NCI-H748 treated with DMSO at 0.1 percent for 48 hours (cell line): Measurements from ENCODE around the gene OPCML.

ENCODE experiments used
- DNase-seq: peaks from one replicate; lab custom pipeline; 2025; lab: John Stamatoyannopoulos, UW

Gene OPCML

DNA sequence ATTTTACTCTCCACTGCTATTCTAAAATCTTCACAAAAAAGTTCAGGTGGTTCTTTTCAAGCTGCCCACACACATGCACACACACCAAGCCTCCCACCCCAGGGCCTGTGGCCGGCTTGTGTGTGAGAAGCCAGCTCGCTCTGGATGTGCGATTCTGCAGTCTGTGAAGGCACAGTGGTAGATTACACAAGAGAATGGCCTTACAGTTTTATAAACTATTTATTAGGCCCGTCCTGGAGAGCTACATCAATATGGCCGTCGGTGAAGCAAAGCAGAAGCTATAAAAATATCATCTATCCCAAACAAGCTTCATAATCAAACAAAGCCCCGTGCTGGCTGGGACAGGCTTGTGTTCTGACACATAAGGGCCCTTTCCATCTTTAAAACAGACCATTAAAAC is 240.5 kb downstream of the OPCML start:
- no peak for DNase-seq

DNA sequence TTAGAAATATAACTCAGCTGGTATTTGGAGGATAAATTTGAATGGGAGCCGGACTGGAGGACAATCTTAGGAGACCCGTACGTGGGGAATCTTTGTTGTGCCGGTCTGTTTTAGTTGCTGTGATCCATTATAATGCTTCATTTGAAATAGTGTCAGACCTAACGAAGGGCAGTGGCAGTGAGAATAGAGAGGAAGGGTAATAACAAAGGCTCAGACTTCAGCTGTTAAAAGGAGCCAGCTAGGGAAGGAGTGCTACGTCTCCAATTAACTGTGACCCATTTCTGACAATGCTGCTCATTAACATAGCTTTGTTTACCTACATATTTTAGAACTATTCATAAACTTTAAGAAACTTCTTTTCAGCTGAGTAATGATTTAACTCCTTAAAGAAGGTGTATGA is 246.9 kb downstream of the OPCML start:
- no peak for DNase-seq

DNA sequence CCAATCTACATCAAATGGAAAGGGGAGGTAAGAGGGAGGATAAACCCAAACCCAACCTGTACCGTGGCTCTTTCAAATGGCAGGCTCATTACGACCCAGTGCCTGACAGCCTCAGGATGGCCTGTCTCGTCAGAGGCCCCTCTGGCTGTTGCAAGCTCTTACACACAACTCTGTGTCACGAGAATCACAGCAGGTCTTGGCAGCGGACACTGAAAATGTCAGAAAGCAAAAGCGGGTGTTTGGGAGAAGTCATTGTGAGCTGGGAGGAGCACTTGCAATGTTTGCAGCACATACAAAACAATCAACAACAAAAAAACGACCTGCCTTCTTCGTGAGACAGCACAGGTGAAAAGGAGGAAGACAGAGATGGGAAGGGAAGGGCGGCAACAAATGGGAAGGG is 248.1 kb downstream of the OPCML start:
- DNase-seq: no peak

DNA sequence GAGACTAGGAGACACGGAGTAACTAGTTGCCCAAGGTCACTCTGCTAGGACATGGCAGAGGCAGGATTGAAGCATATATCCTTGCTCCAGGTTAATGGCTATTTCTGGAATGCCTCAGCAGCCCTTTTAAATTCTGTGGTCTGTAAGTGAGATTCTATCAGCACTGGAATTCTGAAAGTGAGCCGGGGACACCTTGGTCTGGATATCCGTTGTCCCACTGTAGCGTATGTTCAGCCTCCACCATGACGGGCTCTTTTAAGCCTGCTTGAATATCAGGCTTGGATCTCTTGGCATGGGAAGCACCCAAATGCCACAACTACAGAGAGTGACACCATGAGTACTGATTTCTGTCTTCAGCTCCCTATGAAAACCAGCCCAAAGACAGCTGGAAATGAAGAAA is 254.4 kb downstream of the OPCML start:
- no peak for DNase-seq

DNA sequence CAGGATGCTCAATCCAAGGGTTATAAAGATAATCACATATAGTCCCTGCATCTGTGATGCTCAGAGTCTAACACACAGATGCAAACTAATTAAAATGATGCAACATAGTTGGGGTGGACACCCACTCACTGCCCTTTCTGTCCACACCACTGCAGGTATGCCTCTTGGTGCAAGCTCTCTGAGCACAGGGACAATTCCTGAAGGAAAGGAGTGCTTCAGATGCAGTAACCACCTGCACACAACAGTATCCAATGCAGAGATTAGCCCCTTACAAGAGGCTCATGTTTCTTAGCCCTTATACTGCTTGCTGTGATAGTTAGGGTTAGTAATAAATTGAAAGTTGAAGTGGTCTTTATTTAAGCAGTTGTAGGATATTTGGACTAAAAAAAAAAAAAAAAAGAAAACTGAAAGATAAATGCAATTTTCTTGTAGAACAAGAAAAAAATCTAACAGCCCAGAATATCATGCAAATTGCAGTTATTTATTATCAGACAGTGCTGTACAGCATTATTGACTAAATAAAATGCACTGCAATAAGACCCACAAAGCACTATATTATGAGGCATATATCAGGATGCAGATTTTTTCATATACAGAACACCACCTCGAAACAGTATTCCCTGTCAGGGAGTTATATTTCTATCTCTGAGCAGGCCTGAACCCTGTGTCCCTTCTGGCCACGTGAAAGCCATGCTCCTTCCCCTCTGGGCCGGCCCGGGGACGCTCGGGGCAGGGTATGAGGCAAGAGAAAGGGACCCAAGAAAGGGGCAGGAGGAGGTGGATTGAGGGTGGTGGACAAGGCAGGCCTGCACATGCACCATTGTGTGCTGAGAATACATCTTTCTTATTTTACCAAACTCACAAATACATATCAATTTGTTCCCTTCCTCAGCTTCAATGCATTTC is 260.2 kb downstream of the OPCML start:
- DNase-seq: no peak

DNA sequence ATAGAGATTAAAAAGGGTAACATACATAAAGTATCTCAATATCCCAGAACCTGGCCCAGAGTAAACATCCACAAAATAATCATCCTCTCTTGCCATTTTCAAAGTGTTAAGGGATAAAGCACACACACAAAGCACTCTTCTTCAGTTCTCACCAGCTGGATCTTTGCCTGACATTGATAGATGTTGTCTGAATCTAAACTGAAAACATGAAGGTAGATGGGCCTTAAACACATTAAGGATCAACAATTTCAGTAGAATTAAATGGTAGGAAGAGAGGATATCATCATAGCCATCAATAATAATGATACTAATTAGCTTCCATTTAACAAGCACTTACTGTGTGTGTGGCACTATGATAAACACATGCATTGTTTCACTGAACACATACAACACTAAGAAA is 261.1 kb downstream of the OPCML start:
- DNase-seq: no peak

DNA sequence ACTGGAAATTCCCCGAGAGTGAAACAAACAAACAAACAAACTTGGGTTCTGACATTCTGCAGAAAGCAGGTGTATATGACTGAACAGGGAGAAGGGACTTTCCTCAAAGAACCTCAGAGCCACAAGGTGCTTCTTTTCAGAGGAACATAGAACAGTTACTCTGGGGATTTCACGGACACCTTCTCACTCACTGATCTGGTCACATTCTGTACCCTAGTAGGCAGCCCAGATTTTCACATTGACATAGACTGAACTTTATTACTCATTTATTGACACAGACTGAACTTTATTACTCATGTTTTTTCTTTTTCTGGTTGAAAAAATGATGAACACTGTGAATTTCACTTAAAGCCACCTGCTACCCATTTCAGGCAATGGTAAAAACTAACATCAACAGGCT is 263.0 kb downstream of the OPCML start:
- no peak for DNase-seq

DNA sequence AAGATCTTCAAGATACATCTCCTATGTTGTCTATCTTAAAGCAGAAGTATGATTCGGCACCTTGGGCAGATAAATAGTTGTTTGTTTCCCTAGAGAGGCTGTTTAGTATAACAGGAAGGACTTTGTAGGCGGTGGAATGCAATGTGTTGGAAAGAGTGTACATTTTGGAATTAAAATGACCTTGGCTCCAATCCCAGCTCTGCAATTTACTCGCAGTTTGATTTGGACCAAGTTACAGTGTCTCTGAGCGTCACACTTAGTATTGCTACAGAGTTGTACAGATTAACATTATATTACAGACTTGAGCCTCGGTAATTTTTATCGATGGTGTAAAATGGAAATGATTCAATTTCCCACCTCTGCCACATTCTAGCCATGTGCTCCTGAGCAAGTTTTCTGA is 265.3 kb downstream of the OPCML start:
- DNase-seq: no peak

DNA sequence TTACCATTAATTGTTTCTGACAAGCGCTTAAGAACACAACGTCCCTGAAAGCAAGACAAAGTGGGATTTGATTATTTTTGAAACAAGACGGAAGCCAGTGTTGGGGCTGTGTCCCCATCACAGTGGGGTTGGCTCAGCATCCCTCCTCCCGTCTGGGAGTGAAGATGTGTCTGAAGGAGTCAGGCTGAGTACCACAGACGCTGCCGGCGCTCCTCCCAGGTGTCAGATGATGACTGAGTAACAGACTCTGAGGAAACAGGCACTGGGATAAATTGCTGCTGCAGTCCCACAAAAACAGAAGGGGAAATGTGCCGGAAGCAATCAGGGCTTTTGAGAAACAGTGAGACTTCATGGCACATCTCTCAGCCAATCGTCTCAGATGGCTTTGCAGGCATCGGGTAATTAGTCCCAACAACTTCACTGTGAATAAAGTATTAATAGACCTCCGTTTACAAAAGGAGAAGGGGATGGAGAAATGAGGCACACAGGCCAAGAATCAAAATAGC is 266.7 kb downstream of the OPCML start:
- no peak for DNase-seq

DNA sequence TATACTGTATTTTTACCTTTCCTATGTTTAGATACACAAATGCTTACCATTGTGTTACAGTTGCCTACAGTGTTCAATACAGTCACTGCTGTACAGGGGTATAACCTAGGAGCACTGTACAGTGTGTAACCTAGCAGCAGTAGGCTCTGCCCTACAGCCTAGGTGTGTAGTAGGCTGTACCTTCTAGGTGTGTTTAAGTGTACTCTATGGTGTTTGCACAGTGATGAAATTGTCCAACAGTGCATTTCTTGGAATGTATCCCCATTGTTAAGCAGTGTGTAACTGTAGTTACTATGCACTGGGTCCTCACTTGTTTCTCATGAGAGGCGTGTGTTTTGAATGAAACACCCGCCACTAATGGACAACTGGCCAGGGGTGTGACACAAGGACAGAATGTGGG is 269.0 kb downstream of the OPCML start:
- DNase-seq: no peak

DNA sequence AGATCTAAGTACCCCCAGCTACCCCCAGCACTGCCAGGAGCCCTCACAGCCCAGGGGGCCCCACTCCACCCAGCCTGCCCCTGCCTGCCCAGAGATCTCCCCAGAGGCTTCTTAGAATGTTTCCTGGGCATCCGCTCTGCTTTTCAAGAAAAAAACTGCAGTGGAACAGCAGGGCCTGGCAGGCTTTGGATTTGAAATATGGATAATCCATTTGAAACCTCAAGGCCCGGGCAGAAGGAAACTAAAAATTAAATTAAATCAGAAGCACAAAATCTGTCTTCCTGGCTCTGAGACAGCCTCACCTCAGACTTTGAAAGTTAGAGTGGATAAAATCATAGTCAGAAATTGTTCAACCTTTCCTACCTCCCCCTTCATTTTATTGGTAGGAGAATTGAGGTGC is 273.6 kb downstream of the OPCML start:
- no peak for DNase-seq

DNA sequence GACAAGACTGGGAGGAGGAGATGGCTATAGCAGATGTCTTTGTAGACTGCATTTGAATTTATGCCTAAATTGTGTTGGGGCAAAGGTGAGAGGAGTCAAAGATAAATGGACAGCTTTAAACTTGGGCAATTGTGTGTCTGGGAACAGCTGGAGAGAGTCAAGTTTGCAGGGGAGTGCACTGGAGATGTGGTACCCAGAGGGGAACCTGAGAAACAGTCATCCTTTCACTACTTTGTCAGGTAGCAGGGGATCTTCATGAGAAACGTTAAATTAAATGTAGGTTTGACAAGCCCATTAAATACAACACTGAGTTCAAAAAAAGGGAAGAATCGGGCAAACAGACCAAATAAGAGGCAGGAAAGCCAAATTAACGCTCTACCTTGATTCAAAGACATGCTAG is 277.7 kb downstream of the OPCML start:
- DNase-seq: no peak

DNA sequence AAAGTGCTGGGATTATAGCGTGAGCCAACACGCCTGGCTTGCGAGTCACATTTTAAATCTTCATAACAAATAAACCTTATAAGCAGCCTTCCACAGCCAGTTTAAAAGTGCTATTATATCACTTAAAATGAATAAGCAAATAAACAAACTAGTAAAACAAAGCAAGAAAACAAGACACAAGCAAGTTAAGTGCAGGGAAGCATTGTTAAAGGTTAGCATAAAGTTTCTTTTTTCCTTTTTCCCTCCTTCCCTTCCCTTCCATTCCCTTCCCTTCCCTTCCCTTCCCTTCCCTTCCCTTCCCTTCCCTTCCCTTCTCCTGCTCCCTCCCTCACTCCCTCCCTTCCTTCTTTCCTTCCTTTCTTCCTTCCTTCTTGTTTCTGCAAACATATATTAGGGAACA is 278.7 kb downstream of the OPCML start:
- DNase-seq: no peak

DNA sequence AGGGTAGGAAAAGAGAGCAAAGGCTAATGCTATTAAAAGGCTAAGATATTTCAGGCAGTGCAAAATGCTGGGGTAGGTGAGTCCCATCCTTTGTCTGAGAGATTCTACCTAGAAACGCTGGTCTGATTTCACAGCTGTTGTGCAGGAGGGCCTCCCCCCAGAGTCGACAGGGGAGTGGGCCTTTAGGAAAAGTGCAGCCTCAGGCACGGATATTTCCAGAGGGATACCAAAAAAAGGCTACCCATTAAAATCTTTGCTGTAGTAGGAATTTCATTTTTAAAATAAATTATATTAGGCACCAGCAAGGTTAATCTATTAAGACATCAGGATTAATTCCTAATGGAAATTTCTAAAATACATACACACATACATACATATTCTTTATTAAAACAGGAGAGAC is 280.5 kb downstream of the OPCML start:
- DNase-seq: no peak

DNA sequence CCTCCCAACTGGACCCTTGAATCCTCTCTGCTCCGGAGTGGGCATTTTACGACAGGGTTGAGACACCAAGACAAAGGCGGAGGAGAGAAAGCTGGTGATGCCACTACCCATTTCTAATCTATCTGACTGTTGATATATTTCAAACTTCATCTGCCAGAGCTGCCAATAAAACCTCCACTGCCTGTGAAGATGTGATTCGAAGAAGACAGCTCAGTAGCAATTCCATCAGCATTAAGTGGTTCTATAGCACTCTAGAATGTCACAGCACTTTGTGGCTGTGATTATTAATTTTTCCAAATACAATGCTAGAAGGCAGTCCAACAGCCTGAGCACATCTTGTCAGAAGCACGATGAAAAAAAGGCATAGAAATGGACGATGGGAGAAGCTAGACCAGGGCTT is 282.8 kb downstream of the OPCML start:
- no peak for DNase-seq

DNA sequence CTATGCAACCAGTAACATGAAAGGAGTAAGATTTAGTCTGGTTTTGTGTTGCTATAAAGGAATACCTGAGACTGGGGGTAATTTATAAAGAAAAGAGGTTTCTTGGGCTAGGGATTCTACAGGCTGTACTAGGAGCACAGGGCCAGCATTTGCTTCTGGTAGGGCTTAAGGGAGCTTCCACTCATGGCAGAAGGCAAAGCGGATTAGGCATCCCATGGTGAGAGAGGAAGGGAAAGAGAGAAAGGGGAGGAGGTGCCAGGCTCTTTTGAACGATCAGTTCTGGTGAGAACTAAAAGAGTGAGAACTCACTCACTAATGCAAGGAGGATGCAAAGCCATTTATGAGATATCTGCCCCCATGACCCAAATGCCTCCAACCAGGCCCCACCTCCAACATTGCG is 283.2 kb downstream of the OPCML start:
- no peak for DNase-seq

DNA sequence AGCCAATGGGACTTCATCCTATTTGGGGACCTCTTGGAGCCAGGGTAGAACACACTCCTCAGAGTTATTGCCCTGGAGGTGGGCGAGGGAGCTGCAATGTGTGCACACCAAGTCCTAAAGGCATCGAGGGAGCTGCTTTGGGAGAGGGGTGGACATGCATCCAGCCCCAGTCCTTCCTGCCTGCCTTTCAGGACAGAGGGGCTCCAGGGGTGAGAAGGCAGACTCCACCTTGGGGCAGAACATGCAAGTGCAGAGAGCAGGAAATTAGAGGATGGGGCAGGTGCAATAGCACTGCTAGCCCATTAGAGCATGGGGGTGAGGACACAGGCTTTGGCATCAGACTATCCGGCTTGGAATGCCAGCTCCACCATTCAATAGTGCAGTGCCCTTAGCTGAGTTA is 288.5 kb downstream of the OPCML start:
- DNase-seq: no peak

DNA sequence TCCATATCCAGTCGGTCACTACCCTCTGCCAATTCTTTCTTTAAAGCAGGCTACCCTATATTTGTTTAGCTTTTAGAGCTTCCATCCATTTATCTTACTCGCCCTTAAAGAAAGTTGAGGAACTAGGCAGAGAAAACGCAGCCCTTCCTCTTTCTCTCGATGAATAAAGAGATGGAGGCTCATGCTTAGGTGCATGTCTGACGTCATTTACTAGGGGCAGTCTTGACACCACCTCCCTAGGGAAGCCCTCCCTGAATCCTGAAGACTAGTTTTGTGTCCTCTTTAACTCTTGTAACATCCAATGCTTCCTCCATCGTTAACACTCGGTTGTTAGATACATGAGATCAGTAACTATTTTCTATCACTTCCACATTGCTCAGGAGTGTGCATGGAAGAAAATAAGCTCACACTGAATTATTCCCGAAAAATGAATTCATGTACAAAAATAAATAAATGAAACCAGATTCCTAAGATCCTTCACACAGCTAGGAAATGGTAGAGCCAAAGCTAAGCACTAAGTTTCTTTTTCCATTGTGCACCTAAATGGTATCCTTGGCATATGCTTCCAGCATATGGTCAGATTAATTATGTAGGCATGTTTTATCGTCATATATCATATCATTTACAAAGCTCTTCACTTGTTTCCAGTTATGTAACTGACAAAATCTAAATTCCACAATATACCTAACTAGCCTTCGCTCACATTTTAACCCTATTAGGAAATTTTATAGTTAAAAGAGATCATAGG is 291.2 kb downstream of the OPCML start:
- DNase-seq: no peak

DNA sequence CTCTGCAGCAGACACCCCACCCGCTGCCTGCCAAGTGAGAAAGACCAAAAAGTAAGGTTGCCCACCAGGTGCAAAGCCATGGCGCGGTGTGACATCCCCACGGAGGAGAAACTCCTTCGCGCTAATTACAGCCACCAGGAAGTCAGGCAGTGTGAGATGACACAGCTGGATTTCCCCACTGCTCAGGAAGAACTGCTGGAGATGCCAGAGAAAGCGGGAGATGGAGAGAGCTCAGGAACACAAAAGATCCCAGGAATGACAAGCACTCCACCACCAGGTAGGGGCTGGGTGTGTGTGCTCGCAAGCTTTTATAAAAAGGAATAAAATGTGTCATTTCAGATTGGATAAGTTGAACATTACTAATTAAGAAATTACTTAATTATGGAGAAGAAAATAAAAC is 292.7 kb downstream of the OPCML start:
- DNase-seq: no peak

DNA sequence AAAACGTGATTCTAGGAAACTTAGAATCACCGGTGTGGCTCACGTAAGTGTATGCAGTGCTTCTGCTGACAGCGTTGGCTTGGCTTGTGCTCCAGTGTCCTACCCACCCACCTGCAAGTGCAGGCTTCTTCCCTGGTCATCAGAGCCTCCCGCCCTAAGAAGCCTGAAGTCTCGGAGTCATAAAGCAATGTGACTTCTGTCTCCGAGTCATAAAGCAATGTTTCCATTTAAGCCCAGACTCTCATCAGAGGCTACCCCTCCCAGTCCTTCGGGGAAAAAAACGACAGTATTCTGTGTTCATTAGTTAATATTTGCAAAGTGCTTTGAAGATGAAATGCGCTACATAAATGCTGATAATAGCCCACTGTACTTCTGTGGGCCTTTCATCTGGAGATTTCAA is 293.8 kb downstream of the OPCML start:
- DNase-seq: no peak

DNA sequence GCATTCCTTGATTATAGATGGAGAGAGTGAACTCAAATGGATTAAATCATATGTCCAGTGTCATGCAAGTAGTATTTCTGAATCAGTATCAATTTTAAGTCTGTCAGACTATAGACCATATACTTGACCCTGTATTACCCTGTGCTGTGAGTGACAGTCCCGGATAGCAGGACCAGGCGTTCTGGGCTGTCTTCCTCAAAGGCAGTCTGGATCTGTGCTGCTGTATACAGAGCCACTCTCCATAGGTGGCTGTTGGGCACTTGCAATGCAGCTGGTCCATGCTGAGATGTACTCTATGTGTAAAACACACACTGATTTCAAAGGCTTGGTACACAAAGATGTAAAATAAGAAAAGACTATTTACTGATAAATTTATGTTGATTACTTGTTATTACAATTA is 294.3 kb downstream of the OPCML start:
- no peak for DNase-seq

DNA sequence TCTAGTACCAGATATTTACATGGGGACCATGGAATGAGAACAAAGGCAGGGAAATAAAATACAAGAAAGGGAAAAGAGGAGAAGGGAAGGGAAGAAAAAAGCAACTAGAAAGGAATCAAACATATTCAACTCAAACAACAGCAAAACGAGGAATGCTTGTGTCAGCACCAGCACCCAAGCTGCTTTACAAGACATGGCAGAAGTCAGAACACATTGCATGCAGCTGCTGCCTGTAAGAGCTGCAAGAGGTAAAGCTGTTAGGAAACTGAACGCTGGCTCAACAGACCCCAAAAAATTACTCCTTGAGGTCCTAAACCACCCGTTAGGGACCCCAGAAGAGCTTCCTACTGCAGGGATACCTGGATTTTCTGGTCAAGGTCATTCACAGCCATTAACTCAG is 296.9 kb downstream of the OPCML start:
- no peak for DNase-seq

DNA sequence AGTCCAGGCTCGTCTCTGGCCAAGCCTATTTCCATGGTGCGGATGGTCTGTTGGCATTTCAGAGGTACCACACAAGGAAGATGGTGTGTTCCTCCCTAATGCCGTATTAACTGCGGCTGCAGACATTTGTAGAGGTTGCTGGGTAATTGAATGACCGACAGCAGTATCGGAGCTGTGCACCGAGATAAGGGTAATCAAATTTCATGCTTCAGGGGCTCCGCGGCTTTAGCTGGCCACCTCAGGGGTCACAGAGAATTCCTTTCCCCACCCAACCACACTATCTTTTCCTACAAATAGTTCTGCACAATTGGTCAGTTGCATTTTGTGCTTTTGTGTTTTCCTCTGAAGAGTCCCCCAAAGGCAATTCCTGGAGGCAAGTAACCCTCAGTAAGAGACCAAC is 297.4 kb downstream of the OPCML start:
- no peak for DNase-seq
